GM21825 (cell line): Measurements from ENCODE around the gene SGPP2.
"Not testable (repeated sequence)": the region's sequence is repeated elsewhere in the genome, so short reads cannot be mapped to it uniquely, and the experiment has no call there.

ENCODE experiments used
- ATAC-seq: cut with Tn5 transposase; IDR thresholded peaks from one replicate; pipeline ENCODE4 v1.9.1; 2021; ENCODE audit warnings: mild to moderate bottlenecking, moderate library complexity; ENCODE audit not compliant: unreplicated experiment

SGPP2 gene

GRCh38 chr2:222424276-222424728 is at the start of gene SGPP2:
TSS of gene SGPP2 (plus strand) at chr2:222424543. CDS start at chr2:222424603, 60 bp downstream.
- ATAC-seq, result peak; percentile 33

DNA sequence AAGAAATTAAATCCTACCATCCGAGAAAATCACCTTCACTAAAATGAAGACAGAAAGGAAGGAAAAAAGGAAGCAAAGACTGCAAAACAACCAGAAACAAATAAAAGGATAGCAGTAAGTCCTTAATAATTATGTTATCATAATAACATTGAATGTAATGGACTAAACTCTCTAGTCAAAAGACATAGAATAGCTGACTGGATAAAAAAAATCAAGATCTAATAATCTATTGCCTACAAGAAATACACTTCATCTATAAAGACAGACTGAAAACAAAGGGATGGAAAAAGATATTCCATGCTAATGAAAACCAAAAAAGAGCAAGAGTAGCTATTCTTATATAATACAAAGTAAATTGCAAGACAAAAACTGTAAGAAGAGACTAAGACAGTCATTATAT is 48.5 kb upstream of the SGPP2 start:
- ATAC-seq, result no peak

- ATAC-seq, result no peak
These were observed 43.9 kb upstream of the SGPP2 start for GRCh38 chr2:222380456-222380855.

DNA sequence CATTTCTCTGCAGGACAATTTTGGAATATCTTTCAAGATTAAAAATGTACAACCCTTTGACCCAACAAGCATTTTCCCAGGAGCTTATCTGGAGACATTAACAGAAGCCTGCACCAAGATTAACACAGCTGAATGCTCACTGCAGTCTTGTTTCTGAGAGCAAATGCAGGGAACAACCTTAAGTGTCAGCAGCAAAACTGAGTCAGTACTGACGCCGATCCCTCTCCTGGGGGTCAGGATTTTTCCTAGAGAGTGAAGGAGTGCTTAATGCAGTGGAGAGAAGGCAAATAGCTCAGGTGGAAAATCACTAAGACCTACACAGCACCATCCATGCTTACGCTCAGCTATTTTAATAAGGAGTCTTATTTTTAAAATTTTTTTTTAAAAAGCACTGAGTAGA is 42.8 kb upstream of the SGPP2 start:
- ATAC-seq, result no peak

- ATAC-seq, result no peak
These were observed 41.1 kb upstream of the SGPP2 start for GRCh38 chr2:222383255-222383654.

DNA sequence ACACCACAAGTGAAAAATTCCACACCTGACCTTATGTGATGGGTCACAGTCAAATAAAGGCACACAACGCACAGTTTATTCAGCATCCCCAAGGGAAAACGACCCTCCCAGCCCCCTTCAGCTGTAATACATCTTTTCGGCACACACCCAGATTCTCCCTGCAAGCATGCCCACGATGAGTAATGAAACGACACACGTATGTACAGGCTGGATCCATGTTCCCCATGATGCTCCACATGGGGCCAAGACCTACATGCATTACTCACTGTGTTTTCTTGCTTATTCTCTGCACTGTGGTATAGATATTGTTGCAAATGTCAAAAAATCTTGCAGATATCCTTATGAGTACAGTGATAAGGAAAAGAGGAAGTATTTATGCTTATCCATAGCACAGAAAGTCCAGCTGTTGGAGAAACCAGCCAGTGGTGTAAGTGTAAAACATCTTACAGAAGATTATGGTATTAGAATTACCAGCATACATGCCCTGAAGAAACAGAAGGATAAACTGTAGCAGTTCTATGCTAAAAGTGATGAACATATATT is 32.5 kb upstream of the SGPP2 start:
- no peak for ATAC-seq

GRCh38 chr2:222393733-222394267 is 30.5 kb upstream of the SGPP2 start:
- no peak for ATAC-seq

DNA sequence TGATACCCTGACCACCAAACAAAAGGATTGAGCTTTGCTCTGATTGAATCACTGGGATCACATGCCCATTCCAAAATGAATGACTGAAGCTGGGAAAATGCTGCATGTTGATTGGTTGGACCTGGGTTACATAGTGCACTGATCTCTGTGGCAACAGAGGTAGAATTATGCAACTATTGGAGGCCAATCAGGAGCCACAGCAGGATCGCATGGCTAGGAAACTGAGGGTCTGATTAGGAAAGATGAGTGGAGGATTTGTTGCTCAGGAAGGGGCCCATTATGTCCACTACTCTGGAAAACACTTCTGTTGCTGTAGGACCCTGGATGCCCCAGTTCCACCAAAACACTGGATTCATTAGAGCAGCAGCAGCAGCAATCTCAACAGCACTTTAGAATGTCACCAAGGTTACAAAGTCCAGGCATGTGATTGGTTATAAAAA is 25.9 kb upstream of the SGPP2 start:
- no peak for ATAC-seq

DNA sequence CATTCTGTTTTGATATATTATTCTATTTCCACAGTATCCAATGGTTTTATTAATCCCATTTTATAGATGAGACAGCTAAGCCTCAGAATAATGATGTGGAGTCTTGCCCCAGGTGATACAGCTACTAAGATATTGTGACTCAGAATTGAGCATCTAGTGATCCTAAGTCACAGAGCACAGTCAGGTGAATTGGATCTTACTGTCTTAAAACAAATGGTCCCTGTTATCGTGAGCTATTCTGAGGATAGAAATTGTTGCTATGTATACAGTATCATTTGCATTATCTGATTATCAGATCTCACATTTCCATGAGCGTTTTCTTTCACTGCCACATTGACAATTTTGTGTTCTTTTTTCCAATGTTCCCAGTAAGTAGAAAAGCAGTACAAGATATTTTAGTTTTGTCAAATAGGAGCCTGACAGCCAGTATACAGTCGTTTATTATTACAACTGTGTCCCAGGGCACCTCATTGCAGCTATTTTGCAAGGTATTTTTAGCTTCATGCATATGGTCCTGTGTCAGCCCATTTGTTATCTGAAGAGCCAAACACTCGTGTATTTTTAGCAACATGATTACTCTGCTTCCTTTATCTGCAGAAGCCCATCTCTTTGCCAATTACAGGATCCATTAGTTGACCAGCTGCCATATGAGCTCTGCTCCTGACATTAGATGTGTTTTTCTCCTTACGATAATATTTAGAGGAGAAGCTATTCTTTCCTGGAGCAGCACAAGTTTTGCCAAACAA is 25.1 kb upstream of the SGPP2 start:
- no peak for ATAC-seq

- no peak for ATAC-seq
These were observed 20.0 kb upstream of the SGPP2 start for GRCh38 chr2:222404151-222404905.

GRCh38 chr2:222408684-222409083 is 15.7 kb upstream of the SGPP2 start:
- no peak for ATAC-seq

GRCh38 chr2:222410534-222410933 is 13.8 kb upstream of the SGPP2 start:
- no peak for ATAC-seq

GRCh38 chr2:222412334-222412733 is 12.0 kb upstream of the SGPP2 start:
- ATAC-seq, result not testable (repeated sequence)

- no peak for ATAC-seq
These were observed 10.9 kb upstream of the SGPP2 start for GRCh38 chr2:222413295-222413911.

DNA sequence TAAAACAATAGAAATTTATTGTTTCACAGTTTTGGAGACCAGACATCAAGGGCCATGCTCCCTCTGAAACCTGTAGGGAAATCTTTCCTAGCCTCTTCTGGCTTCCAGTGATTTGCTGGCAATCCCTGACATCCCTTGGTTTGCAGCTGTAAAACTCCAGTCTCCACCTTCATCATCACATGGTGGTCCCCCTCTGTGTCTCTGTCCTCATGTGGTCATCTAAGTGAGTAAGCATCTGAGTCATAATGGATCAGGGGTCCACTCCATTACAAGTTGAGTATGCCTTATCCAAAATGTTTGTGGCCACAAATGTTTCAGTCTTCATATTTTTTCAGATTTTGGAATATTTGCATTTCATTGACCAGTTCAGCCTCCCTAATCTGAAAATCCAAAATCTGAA is 5.6 kb upstream of the SGPP2 start:
- ATAC-seq, result no peak

GRCh38 chr2:222420508-222420907 is 3.8 kb upstream of the SGPP2 start:
- no peak for ATAC-seq

DNA sequence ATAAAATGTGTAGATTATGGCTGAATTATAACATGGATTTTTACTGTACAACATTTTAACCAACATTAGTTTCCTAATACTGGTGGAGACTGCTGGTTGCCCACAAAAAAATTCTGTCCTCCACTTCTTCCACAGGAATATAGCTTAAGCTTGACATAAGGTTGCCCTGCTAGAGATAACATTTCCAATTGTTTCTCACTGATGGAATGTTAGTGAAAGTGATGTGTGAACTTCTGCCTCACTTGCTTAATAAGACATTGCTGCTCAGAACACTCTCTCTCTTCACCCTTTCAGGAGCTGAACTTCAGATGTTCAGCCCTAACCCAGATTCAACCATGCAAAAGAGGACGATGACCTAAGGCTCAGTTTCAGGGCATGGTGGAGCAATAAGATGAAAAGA is 2.7 kb upstream of the SGPP2 start:
- ATAC-seq, result no peak

GRCh38 chr2:222423186-222423585 is 1.2 kb upstream of the SGPP2 start:
- no peak for ATAC-seq

- peak; percentile 28 for ATAC-seq
These were observed 589 bp upstream of the SGPP2 start for GRCh38 chr2:222423632-222424275.
